PC-3 (cell line): ENCODE measurements around the gene CEP192.

Source experiments
- EZH2 ChIP-seq: fragments of 300-600 bp; sonication (generic); IDR thresholded peaks from one replicate; pipeline ENCODE4 v1.6.1; 2017; ENCODE audit warnings: antibody characterized with exemption, mild to moderate bottlenecking, low read length; ENCODE audit not compliant: unreplicated experiment
- TF ChIP-seq, protein P1 (sequence below): fragments of 300-600 bp; sonication (generic); conservative IDR thresholded peaks from 2 replicates; pipeline ENCODE4 v1.5.1; 2017; ENCODE audit warnings: antibody characterized with exemption, low read depth, mild to moderate bottlenecking, low read length

DNA sequence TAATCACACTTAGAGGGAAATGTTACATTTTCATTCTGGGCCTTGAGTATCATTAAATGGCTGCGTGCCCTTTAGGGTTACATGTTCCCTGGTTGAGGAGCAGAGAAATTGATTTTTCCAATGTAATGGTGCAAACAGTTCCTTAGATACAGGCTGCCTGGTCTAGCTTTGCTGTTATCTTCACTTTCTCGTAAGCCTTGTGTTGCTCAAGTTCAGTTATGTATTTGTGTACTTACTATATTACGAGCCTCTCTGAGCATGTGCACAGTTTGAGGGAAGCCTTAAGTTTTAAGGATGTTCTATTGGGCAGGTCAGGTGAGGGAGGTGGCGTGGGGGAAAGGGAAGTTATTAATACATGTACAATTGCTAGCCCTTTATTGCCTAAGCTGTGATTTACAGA is 23.7 kb downstream of the CEP192 start:
- TF ChIP-seq, protein P1, sequence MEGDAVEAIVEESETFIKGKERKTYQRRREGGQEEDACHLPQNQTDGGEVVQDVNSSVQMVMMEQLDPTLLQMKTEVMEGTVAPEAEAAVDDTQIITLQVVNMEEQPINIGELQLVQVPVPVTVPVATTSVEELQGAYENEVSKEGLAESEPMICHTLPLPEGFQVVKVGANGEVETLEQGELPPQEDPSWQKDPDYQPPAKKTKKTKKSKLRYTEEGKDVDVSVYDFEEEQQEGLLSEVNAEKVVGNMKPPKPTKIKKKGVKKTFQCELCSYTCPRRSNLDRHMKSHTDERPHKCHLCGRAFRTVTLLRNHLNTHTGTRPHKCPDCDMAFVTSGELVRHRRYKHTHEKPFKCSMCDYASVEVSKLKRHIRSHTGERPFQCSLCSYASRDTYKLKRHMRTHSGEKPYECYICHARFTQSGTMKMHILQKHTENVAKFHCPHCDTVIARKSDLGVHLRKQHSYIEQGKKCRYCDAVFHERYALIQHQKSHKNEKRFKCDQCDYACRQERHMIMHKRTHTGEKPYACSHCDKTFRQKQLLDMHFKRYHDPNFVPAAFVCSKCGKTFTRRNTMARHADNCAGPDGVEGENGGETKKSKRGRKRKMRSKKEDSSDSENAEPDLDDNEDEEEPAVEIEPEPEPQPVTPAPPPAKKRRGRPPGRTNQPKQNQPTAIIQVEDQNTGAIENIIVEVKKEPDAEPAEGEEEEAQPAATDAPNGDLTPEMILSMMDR: no peak
- no peak for TF ChIP-seq EZH2
